Choroid plexus epithelial cell (primary cell): ENCODE results near the gene RPL4.

Experiments used
- DNase-seq: peaks from one replicate; pipeline ENCODE4 v3.0.0-alpha.2; 2010; ENCODE audit warnings: low read depth
- H3K4me3 ChIP-seq: 2 replicates; pipeline ENCODE4 v1.5.1; 2011; ENCODE audit warnings: low read depth, mild to moderate bottlenecking, control low read depth, low read length, moderate library complexity
- CTCF ChIP-seq: conservative IDR thresholded peaks from 2 replicates; pipeline ENCODE4 v1.5.1; 2011; ENCODE audit warnings: low read depth, mild to moderate bottlenecking, control low read depth, inconsistent platforms, low read length, moderate library complexity

Gene RPL4

GRCh38 chr15:66452420-66452819 lies 52.2 kb downstream of the RPL4 start:
- H3K4me3 ChIP-seq: no peak overlapping the region
- DNase-seq: no peak
- TF ChIP-seq CTCF: no peak
